Measurements from ENCODE around the gene PRRT2. TPM values are rescaled to one million over a fixed set of nuclear protein-coding genes. Genes with fewer than 3 reads are reported as not detected.
"Not testable (repeated sequence)": the region's sequence is repeated elsewhere in the genome, so short reads cannot be mapped to it uniquely, and the experiment has no call there.

The PRRT2 gene
- total and polyA plus RNA-seq, 2 donors from 2014 or later, result 0.88 to 1.9 TPM

DNA sequence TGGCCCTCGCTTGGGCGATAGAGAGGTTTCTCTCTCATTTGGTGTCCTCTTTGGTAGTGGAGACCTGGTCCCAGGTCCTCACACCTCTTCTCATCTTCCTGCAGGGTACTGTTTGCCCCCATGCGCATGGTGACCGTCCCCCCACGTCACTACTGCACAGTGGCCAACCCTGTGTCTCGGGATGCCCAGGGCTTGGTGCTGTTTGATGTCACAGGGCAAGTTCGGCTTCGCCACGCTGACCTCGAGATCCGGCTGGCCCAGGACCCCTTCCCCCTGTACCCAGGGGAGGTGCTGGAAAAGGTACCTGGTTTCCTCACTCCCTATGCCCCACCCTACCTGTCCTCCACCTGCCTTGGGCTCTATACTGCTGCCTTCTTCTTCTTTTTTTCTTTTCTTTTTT is 18.8 kb downstream of the PRRT2 start:
- no peak for DNase-seq
- no peak for FAIRE-seq

DNA sequence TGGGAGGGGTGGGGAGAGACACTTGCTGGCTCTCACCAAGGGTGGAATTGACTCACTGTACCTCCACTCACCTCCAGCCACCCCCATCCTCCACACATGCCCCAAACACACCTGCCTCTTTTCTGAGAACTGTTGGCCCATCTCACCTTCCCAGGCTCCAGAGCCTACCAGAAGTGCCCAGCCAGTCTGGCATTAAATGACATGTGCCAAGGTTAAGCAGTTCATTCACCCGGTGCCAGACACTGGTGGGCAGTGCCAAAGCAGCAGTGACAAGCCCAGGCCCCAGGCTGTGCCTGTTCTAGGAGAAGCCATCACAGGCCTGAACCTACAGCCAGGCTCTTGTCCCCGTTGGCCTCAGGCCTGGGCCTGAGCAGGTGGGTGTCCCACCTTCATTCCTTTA is 19.5 kb downstream of the PRRT2 start:
- H3K27me3 ChIP-seq (ENCODE audit: control insufficient read depth, insufficient read depth, low read length), result no peaks in the 10 kb centered on the region
- peaks cover 0 to 21% (median 20%) of the 10 kb centered on the region in 3 donors for H3K36me3 ChIP-seq (ENCODE audit: control insufficient read depth in 2 of 3, insufficient read depth in 3 of 3, low read length in 3 of 3)
- TF ChIP-seq, protein P1, sequence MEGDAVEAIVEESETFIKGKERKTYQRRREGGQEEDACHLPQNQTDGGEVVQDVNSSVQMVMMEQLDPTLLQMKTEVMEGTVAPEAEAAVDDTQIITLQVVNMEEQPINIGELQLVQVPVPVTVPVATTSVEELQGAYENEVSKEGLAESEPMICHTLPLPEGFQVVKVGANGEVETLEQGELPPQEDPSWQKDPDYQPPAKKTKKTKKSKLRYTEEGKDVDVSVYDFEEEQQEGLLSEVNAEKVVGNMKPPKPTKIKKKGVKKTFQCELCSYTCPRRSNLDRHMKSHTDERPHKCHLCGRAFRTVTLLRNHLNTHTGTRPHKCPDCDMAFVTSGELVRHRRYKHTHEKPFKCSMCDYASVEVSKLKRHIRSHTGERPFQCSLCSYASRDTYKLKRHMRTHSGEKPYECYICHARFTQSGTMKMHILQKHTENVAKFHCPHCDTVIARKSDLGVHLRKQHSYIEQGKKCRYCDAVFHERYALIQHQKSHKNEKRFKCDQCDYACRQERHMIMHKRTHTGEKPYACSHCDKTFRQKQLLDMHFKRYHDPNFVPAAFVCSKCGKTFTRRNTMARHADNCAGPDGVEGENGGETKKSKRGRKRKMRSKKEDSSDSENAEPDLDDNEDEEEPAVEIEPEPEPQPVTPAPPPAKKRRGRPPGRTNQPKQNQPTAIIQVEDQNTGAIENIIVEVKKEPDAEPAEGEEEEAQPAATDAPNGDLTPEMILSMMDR (IDR thresholded peaks at IDR 0.05; ENCODE audit: borderline replicate concordance, extremely low read depth, insufficient read depth), result no peak
- DNase-seq (no peak), FAIRE-seq (no peak)
- H3K27ac ChIP-seq (ENCODE audit: low read depth in 2 of 2, low read length in 2 of 2), result no peak overlapping the region
- intact Hi-C loops (cut with DNase I), result no loop called here
- H3K4me1 ChIP-seq (ENCODE audit: control insufficient read depth in 2 of 3, insufficient read depth in 2 of 3, low read depth in 1 of 3, low read length in 3 of 3), result peaks cover 0 to 4% (median 0%) of the 10 kb centered on the region in 3 donors
- no peaks in the 10 kb centered on the region for H3K9me3 ChIP-seq (ENCODE audit: control insufficient read depth in 2 of 3, insufficient read depth in 1 of 3, low read length in 3 of 3)
- no peak overlapping the region for H3K9ac ChIP-seq (ENCODE audit: low read length in 3 of 3)
- H3K4me3 ChIP-seq (ENCODE audit: low read length in 3 of 3), result no peak overlapping the region

More for the DNA sequence above, 18.8 kb downstream of the PRRT2 start:
- Histone ChIP-seq H3K27ac (ENCODE audit: low read depth in 2 of 2, low read length in 2 of 2) (no peak overlapping the region), H3K9ac (ENCODE audit: low read length in 3 of 3) (no peak overlapping the region), H3K36me3 (ENCODE audit: control insufficient read depth in 2 of 3, insufficient read depth in 3 of 3, low read length in 3 of 3) (peaks cover 0 to 23% (median 21%) of the 10 kb centered on the region in 3 donors), H3K4me3 (ENCODE audit: low read length in 3 of 3) (no peak overlapping the region), H3K27me3 (ENCODE audit: control insufficient read depth, insufficient read depth, low read length) (no peaks in the 10 kb centered on the region), H3K9me3 (ENCODE audit: control insufficient read depth in 2 of 3, insufficient read depth in 1 of 3, low read length in 3 of 3) (no peaks in the 10 kb centered on the region), H3K4me1 (ENCODE audit: control insufficient read depth in 2 of 3, insufficient read depth in 2 of 3, low read depth in 1 of 3, low read length in 3 of 3) (peaks cover 0 to 9% (median 0%) of the 10 kb centered on the region in 3 donors)
- TF ChIP-seq, protein P1 (IDR thresholded peaks at IDR 0.05; ENCODE audit: borderline replicate concordance, extremely low read depth, insufficient read depth), result no peak
- intact Hi-C loops (cut with DNase I), result no loop called here

DNA sequence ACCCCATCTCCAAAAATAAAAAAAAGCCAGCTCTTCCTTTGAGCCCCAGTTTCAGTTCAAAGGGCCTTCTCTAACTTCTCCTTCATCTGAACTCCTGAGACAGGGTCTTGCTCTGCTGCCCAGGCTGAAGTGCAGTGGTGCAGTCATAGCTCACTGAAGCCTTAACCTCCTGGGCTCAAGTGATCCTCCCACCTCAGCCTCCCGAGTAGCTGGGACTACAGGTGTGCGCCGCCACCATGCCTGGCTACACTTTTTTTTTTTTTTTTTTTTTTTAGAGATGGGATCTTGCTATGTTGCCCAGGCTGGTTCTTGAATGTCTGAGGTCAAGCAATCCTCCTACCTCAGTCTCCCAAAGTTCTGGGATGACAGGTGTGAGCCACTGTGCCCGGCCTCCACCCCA is 21.2 kb downstream of the PRRT2 start:
- FAIRE-seq; H3K27ac ChIP-seq (ENCODE audit: low read depth in 2 of 2, low read length in 2 of 2); H3K27me3 ChIP-seq (ENCODE audit: control insufficient read depth, insufficient read depth, low read length); H3K9me3 ChIP-seq (ENCODE audit: control insufficient read depth in 2 of 3, insufficient read depth in 1 of 3, low read length in 3 of 3); H3K9ac ChIP-seq (ENCODE audit: low read length in 3 of 3); intact Hi-C loops (cut with DNase I); DNase-seq; H3K4me3 ChIP-seq (ENCODE audit: low read length in 3 of 3); H3K4me1 ChIP-seq (ENCODE audit: control insufficient read depth in 2 of 3, insufficient read depth in 2 of 3, low read depth in 1 of 3, low read length in 3 of 3): not testable (repeated sequence)
- H3K36me3 ChIP-seq (ENCODE audit: control insufficient read depth in 2 of 3, insufficient read depth in 3 of 3, low read length in 3 of 3), result peaks cover 0 to 36% (median 29%) of the 10 kb centered on the region in 3 donors

DNA sequence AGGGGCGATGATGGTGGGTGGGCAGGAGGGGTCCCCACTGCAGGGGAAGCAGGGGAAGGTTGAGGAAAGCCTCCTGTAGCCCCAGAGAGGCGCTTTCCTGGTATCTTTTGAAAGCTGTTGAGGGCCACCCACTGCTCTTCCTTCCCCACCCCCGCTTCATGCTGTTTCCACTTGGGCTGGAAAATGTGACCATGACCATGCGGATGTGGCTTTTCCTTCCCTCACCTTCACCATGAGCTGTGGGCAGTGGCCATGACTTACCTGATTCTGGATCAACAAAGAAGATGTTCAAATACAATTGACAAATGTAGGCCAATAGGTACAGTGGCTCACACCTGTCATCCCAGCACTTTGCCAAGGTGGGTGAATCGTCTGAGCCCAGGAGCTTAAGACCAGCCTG is 22.1 kb downstream of the PRRT2 start:
- Histone ChIP-seq H3K36me3 (ENCODE audit: control insufficient read depth in 2 of 3, insufficient read depth in 3 of 3, low read length in 3 of 3) (peaks cover 0 to 42% (median 32%) of the 10 kb centered on the region in 3 donors), H3K27ac (ENCODE audit: low read depth in 2 of 2, low read length in 2 of 2) (no peak overlapping the region), H3K9me3 (ENCODE audit: control insufficient read depth in 2 of 3, insufficient read depth in 1 of 3, low read length in 3 of 3) (no peaks in the 10 kb centered on the region), H3K4me1 (ENCODE audit: control insufficient read depth in 2 of 3, insufficient read depth in 2 of 3, low read depth in 1 of 3, low read length in 3 of 3) (peaks cover 0 to 2% (median 0%) of the 10 kb centered on the region in 3 donors), H3K9ac (ENCODE audit: low read length in 3 of 3) (no peak overlapping the region), H3K4me3 (ENCODE audit: low read length in 3 of 3) (no peak overlapping the region), H3K27me3 (ENCODE audit: control insufficient read depth, insufficient read depth, low read length) (no peaks in the 10 kb centered on the region)
- TF ChIP-seq, protein P1 (IDR thresholded peaks at IDR 0.05; ENCODE audit: borderline replicate concordance, extremely low read depth, insufficient read depth), result no peak
- intact Hi-C loops (cut with DNase I), result no loop called here
- FAIRE-seq (no peak), DNase-seq (no peak)
